Measurements from ENCODE around the gene EDA.

Gene EDA

GRCh38 chrX:69793260-69793935, 177.5 kb downstream of the EDA start:
- no peak overlapping the region for H3K4me3 ChIP-seq (ENCODE audit: low read length)
- no peak for DNase-seq (ENCODE audit: low read depth)
- TF ChIP-seq, protein P1, sequence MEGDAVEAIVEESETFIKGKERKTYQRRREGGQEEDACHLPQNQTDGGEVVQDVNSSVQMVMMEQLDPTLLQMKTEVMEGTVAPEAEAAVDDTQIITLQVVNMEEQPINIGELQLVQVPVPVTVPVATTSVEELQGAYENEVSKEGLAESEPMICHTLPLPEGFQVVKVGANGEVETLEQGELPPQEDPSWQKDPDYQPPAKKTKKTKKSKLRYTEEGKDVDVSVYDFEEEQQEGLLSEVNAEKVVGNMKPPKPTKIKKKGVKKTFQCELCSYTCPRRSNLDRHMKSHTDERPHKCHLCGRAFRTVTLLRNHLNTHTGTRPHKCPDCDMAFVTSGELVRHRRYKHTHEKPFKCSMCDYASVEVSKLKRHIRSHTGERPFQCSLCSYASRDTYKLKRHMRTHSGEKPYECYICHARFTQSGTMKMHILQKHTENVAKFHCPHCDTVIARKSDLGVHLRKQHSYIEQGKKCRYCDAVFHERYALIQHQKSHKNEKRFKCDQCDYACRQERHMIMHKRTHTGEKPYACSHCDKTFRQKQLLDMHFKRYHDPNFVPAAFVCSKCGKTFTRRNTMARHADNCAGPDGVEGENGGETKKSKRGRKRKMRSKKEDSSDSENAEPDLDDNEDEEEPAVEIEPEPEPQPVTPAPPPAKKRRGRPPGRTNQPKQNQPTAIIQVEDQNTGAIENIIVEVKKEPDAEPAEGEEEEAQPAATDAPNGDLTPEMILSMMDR (IDR thresholded peaks at IDR 0.05; ENCODE audit: insufficient read depth, low read depth, low read length, missing control alignments): no peak

DNA sequence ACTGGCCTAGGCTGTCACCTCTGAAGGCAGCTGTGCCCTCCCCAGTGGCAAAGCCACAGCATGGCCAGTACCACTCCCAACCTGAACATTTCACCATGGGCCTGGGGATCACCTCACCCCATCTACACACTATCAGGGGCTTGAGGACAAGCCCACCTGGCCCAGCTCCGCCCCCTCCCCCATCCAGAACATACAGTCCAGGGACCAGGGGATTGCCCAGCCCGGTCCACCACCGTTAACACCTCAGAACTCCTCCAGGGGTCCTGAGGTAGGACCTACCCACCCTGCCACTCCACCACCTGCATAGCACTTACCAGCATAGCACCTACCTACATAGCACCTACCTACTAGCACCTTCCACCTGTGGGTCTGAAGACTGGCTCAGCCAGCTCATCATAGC, 179.8 kb downstream of the EDA start:
- no peak overlapping the region for H3K4me3 ChIP-seq (ENCODE audit: low read length)
- TF ChIP-seq, protein P1 (IDR thresholded peaks at IDR 0.05; ENCODE audit: insufficient read depth, low read depth, low read length, missing control alignments): no peak
- no peak for DNase-seq (ENCODE audit: low read depth)

DNA sequence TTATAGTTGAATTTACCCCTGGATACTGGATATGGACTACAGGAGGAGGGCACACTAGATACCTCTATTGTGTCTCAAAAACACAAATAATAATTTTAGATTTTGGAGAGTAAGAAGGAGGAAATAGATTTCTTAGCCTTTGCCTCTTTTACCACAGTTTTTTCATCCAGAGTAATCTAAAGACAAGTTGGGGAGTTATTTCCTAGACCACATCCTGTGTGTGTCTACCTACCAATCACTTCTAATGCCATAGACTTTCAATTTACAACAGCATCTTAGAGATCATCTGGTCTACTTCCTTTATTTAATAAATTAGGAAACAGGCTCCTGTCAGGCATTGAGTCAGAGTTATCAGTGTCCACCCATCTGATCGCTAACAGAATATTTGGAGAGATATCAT, 191.5 kb downstream of the EDA start:
- TF ChIP-seq, protein P1 (IDR thresholded peaks at IDR 0.05; ENCODE audit: insufficient read depth, low read depth, low read length, missing control alignments): no peak
- no peak overlapping the region for H3K4me3 ChIP-seq (ENCODE audit: low read length)
- DNase-seq (ENCODE audit: low read depth): no peak

DNA sequence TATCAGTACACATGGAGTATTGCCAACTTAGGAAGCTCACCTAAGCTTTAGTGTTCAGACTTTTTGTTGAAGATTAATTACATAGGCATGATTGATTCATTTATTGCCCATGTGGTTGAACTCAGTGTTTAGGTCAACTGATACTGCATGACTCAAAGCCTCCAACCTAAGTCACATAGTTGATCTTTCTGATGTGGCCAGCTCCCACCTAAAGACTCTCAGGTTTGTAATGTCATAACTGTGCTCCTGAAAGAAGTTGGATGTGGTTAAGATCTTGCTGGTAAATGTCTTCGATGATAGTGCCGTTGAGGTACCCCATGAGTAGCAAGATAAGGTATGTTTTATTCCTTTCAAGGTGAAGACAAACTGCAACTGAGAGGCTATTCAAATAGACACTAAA, 192.5 kb downstream of the EDA start:
- no peak for DNase-seq (ENCODE audit: low read depth)
- no peak overlapping the region for H3K4me3 ChIP-seq (ENCODE audit: low read length)
- TF ChIP-seq, protein P1 (IDR thresholded peaks at IDR 0.05; ENCODE audit: insufficient read depth, low read depth, low read length, missing control alignments): no peak

DNA sequence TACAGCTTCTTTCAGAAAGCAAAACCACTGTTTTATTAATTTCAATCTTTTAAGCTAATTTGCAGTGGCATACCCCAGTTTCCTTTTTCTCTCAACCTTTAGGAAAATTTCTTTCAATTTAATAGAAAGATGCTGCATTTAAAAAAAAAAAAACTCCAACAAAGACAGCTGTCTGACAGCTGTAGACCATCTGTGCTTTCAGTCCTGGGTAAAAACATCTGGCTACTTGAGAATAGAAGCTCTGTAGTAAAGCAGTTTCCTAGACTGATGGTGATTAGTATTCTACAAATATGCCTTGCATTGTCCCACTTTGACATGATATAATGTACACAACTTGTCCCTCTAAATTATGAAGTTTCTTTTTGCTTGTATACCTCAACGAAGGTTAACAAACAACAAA, 197.8 kb downstream of the EDA start:
- TF ChIP-seq, protein P1 (IDR thresholded peaks at IDR 0.05; ENCODE audit: insufficient read depth, low read depth, low read length, missing control alignments): no peak
- no peak for DNase-seq (ENCODE audit: low read depth)
- no peak overlapping the region for H3K4me3 ChIP-seq (ENCODE audit: low read length)

DNA sequence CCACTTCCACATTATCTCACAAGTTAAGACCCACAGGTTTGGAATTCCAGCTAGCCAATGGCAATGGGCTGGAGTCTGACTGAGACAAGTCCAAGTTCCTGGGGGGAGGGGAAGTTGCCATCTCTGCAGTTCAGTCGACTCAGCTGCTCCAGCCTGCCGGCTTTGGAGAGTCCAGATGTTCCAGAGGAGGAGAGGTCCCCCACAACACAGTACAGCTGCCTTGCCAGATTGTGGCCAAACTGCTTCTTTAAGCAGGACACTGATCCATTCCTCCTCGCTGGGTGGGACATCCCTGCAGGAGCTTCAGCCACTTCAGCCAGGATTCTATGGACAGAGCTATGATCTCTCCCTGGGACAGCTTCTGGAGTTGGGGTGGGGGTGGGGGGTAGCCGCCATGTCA, 199.2 kb downstream of the EDA start:
- H3K4me3 ChIP-seq (ENCODE audit: low read length): no peak overlapping the region
- DNase-seq (ENCODE audit: low read depth): no peak
- TF ChIP-seq, protein P1 (IDR thresholded peaks at IDR 0.05; ENCODE audit: insufficient read depth, low read depth, low read length, missing control alignments): no peak

DNA sequence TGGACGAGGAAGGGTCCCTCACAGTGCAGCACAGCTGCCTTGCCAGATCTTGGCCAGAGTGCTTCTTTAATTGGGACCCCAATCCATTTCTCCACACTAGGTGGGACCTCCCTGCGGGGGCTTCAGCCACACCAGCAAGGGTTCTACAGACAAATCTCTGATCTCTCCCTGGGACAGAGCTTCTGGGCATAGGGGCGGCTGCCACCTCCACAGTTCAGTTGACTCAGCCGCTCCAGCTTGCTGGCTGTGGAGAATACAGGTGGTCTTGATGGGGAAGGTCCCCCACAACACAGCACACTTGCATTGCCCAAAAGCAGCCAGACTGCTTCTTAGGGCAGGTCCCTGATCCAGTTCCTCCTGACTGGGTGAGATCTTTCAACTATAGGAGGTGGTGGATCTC, 199.6 kb downstream of the EDA start:
- TF ChIP-seq, protein P1 (IDR thresholded peaks at IDR 0.05; ENCODE audit: insufficient read depth, low read depth, low read length, missing control alignments): no peak
- no peak for DNase-seq (ENCODE audit: low read depth)

More for the DNA sequence above, 199.6 kb downstream of the EDA start:
- no peak overlapping the region for H3K4me3 ChIP-seq (ENCODE audit: low read length)
